GM23338 (cell line): ENCODE results near the gene ANKIB1.

Experiments
- CREB1 ChIP-seq: fragments of 250-450 bp; sonication (Bioruptor Pico); IDR thresholded peaks from 2 replicates; pipeline ENCODE4 v1.5.0; 2020; ENCODE audit warnings: low read depth, mild to moderate bottlenecking, moderate library complexity
- CTCF ChIP-seq, 2 experiments: fragments of 200-600 bp in 1 of 2; sonication (generic) in 1 of 2; conservative IDR thresholded peaks; 2 replicates each; pipeline versions ENCODE4 v1.5.1 to v1.6.1; 2016 to 2017; ENCODE audit warnings: antibody characterized with exemption in 2 of 2, low read depth in 2 of 2, mild to moderate bottlenecking in 2 of 2, moderate library complexity in 1 of 2
- EZH2 ChIP-seq: fragments of 200-600 bp; sonication (generic); IDR thresholded peaks from one replicate; pipeline ENCODE4 v1.8.0; 2017; ENCODE audit warnings: antibody characterized with exemption, mild to moderate bottlenecking, low read depth; ENCODE audit not compliant: unreplicated experiment
- EZH2phosphoT487 ChIP-seq: fragments of 200-600 bp; sonication (generic); IDR thresholded peaks from one replicate; pipeline ENCODE4 v1.8.1; 2018; ENCODE audit warnings: antibody characterized with exemption; ENCODE audit not compliant: unreplicated experiment
- POLR2AphosphoS5 ChIP-seq: IDR thresholded peaks from 2 replicates; pipeline ENCODE4 v1.6.1; 2016; ENCODE audit warnings: antibody characterized with exemption, low read depth
- REST ChIP-seq: IDR thresholded peaks from one replicate; pipeline ENCODE4 v1.6.1; 2018; ENCODE audit warnings: antibody characterized with exemption; ENCODE audit not compliant: unreplicated experiment
- ZNF114 ChIP-seq: fragments of 250-450 bp; sonication (Bioruptor Pico); IDR thresholded peaks from 2 replicates; pipeline ENCODE4 v1.5.0; 2020; ENCODE audit warnings: mild to moderate bottlenecking, moderate library complexity
- TF ChIP-seq, protein P1 (sequence below): IDR thresholded peaks from 2 replicates; pipeline ENCODE4 v1.6.1; 2016; ENCODE audit warnings: antibody characterized with exemption

DNA sequence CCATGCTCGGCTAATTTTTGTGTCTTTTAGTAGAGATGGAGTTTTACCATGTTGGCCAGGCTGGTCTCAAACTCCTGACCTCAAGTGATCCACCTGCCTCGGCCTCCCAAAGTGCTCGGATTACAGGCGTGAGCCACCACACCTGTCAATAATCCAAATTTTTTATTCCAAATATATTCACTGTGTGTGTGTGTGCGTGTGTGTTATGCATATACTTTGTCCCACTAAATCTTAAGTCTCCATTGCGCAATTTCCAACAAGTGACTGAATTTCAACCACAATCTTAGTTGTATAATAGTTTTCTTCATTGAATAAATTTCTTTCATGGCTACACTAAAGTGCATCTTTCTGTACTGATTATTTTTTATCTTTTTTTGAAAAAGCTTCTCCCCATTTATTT is 2.8 kb upstream of the ANKIB1 start:
- TF ChIP-seq CTCF (conservative IDR thresholded peaks at IDR 0.05; ENCODE audit: low read depth in 2 of 2) (no peak), EZH2 (no peak), POLR2AphosphoS5 (no peak), CREB1 (CRISPR knock-in tag) (no peak), EZH2phosphoT487 (no peak), REST (no peak), ZNF114 (CRISPR knock-in tag) (no peak)
- TF ChIP-seq, protein P1, sequence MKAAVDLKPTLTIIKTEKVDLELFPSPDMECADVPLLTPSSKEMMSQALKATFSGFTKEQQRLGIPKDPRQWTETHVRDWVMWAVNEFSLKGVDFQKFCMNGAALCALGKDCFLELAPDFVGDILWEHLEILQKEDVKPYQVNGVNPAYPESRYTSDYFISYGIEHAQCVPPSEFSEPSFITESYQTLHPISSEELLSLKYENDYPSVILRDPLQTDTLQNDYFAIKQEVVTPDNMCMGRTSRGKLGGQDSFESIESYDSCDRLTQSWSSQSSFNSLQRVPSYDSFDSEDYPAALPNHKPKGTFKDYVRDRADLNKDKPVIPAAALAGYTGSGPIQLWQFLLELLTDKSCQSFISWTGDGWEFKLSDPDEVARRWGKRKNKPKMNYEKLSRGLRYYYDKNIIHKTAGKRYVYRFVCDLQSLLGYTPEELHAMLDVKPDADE = no peak
